ENCODE data around the gene CAPN11. TPM values are rescaled to one million over a fixed set of nuclear protein-coding genes. Genes with fewer than 3 reads are reported as not detected.

The CAPN11 gene
- total RNA-seq, 1 donor from 2014 or later: not detected

DNA sequence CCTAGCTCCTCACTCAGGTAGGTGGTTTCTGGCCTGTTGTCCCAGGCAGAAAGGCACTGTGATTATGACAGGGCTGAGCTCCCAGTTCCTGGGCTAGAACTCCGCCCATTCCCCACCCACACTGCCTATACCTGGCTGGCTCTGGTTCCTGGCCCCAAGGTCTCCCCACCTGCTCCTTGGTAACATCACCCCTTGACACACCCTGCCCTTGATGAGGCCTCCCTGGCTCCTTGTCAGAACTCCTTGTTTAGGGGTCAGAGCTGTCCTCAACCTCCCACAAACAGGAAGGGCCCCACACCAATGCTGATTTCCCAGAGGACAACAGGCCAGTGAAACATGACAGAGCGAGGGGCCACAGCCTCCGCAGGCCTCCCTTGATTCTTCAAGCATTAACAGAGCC, 42.6 kb downstream of the CAPN11 start:
- Mint-ChIP-seq H3K9me3 (ENCODE audit: unreplicated experiment) (no peaks in the 10 kb centered on the region), H3K27me3 (ENCODE audit: unreplicated experiment) (no peaks in the 10 kb centered on the region), H3K4me3 (ENCODE audit: unreplicated experiment) (no peak overlapping the region), H3K27ac (ENCODE audit: unreplicated experiment) (peak overlapping the region; percentile 67), H3K4me1 (ENCODE audit: low read depth, unreplicated experiment) (peaks cover 11% of the 10 kb centered on the region), H3K36me3 (ENCODE audit: unreplicated experiment) (no peaks in the 10 kb centered on the region)
- DNase-seq: no peak
- TF ChIP-seq, protein P1, sequence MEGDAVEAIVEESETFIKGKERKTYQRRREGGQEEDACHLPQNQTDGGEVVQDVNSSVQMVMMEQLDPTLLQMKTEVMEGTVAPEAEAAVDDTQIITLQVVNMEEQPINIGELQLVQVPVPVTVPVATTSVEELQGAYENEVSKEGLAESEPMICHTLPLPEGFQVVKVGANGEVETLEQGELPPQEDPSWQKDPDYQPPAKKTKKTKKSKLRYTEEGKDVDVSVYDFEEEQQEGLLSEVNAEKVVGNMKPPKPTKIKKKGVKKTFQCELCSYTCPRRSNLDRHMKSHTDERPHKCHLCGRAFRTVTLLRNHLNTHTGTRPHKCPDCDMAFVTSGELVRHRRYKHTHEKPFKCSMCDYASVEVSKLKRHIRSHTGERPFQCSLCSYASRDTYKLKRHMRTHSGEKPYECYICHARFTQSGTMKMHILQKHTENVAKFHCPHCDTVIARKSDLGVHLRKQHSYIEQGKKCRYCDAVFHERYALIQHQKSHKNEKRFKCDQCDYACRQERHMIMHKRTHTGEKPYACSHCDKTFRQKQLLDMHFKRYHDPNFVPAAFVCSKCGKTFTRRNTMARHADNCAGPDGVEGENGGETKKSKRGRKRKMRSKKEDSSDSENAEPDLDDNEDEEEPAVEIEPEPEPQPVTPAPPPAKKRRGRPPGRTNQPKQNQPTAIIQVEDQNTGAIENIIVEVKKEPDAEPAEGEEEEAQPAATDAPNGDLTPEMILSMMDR (IDR thresholded peaks at IDR 0.05; ENCODE audit: partially characterized antibody, unreplicated experiment): no peak

DNA sequence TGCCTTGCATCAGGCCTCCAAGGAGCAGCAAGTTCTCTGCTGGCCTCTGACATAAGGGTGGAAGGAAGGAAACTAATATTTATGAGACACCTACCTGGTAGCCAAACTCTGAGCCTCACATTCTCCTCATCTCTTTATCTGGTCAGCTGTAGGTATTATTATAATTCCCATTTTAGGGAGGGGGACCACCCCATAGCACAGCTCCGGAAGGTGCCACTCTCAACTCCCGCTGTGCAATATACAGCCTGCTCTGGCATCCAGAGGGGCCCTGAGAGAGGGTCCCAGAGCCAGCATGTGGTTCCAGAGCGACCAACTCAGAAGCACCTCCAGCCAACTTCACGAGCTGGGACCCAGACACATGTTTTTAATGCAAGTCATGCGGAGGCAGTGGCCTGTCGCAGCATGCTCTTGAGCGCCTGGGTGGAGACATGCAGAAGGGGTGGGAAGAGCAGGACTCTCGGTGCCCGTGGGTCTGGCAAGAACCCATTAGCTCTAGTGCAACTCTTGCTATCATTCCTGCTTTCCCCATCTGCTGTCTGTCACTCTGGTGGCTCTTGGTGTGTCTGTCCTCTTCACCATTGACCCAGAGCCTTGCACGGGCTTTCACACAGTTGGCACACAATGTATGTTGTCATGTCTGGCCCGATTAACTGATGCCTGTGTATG, 43.2 kb downstream of the CAPN11 start:
- Mint-ChIP-seq H3K36me3 (ENCODE audit: unreplicated experiment) (no peaks in the 10 kb centered on the region), H3K27me3 (ENCODE audit: unreplicated experiment) (no peaks in the 10 kb centered on the region), H3K9me3 (ENCODE audit: unreplicated experiment) (no peaks in the 10 kb centered on the region), H3K4me3 (ENCODE audit: unreplicated experiment) (no peak overlapping the region), H3K27ac (ENCODE audit: unreplicated experiment) (peak overlapping the region; percentile 52), H3K4me1 (ENCODE audit: low read depth, unreplicated experiment) (peaks cover 11% of the 10 kb centered on the region)
- DNase-seq: no peak
- TF ChIP-seq, protein P1 (IDR thresholded peaks at IDR 0.05; ENCODE audit: partially characterized antibody, unreplicated experiment): no peak

DNA sequence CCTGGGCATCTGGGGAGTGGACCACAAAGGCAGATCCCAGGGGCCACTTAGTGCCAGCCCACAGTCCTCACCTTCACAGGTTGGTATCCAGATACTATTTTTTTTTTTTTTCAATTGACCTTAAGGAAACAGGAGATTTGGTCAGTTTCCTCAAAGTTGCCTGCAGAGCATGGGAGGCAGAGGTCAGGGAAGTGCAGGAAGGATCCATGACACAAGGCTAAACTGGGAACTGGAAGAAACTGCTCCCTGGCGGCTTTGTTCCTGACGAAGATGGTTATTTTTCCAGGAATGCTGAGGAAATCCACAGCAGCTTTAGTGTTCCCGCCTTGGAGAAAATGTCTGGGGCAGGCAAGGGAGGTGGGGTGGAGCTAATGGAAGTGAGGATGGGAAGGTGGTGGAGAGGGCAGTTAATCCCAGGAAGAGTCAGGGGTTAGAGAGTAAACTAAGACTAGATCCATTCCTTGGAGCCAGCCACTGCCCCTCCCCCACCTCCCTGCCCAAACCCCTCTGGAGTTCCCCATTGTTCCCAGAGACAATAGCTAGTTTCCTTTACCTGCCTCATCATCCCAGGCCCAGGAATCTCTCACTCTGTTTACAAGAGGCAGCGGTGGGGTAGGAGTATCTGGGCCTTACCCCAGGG, 43.8 kb downstream of the CAPN11 start:
- H3K36me3 Mint-ChIP-seq (ENCODE audit: unreplicated experiment): no peaks in the 10 kb centered on the region
- DNase-seq: no peak

DNA sequence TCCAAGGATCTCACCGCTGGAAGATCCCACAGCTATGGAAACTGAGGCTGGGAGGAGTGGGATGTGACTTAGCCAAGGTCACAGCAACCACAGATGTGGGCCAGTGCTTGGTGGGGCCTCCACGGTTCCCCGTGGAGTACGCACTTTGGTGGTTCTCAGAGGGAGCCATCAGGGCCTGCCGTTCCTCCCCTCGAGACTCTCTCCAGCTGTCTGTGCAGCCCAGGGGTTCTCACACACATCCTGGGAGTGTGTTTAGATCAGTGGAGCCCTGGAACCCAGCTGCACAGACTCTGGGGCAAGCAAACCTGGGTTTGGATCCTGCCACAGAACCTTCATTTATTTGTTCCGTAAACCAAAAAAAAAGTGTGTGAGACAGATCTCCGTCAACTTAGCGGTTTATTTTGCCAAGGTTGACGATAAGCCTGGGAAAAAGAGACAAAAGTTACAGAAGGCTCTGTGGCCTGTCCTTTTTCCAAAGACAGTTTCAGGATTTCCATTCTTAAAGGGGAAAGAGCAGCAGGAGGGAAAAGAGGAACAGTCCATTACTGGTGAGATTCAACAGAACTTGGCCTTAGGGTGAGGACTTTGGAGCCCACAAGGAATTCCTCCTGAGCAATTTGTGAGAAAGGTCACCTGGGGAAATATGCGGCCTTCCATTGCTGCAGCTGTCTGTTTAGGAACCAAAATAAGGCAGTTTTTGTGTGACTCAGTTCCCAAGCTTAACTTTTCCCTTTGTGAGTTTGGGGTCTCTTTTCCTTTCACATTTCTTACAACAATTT, 44.5 kb downstream of the CAPN11 start:
- DNase-seq: no peak
- Mint-ChIP-seq H3K36me3 (ENCODE audit: unreplicated experiment) (no peaks in the 10 kb centered on the region), H3K9me3 (ENCODE audit: unreplicated experiment) (peaks cover under 1% of the 10 kb centered on the region), H3K4me1 (ENCODE audit: low read depth, unreplicated experiment) (peaks cover 11% of the 10 kb centered on the region), H3K27me3 (ENCODE audit: unreplicated experiment) (peaks cover under 1% of the 10 kb centered on the region), H3K27ac (ENCODE audit: unreplicated experiment) (no peak overlapping the region), H3K4me3 (ENCODE audit: unreplicated experiment) (no peak overlapping the region)
- TF ChIP-seq, protein P1 (IDR thresholded peaks at IDR 0.05; ENCODE audit: partially characterized antibody, unreplicated experiment): no peak

More for the DNA sequence above, 43.8 kb downstream of the CAPN11 start:
- H3K27me3 Mint-ChIP-seq (ENCODE audit: unreplicated experiment): no peaks in the 10 kb centered on the region
- H3K27ac Mint-ChIP-seq (ENCODE audit: unreplicated experiment): no peak overlapping the region
- H3K4me1 Mint-ChIP-seq (ENCODE audit: low read depth, unreplicated experiment): peaks cover 11% of the 10 kb centered on the region
- H3K9me3 Mint-ChIP-seq (ENCODE audit: unreplicated experiment): no peaks in the 10 kb centered on the region
- no peak overlapping the region for H3K4me3 Mint-ChIP-seq (ENCODE audit: unreplicated experiment)
- TF ChIP-seq, protein P1 (IDR thresholded peaks at IDR 0.05; ENCODE audit: partially characterized antibody, unreplicated experiment): no peak

All from glutamatergic neuron (in vitro differentiated cells).